HUES64 (cell line): ENCODE data around the gene STXBP6.

Experiments used
- H3K27ac ChIP-seq: 2 replicates; pipeline ENCODE4 v1.7.0; 2013; ENCODE audit warnings: low read depth, low read length, inconsistent platforms
- H3K27me3 ChIP-seq: 2 replicates; pipeline ENCODE4 v1.6.1; 2013; ENCODE audit warnings: mild to moderate bottlenecking, low read length; ENCODE audit not compliant: insufficient read depth
- H3K36me3 ChIP-seq: 2 replicates; pipeline ENCODE4 v1.6.1; 2013; ENCODE audit warnings: mild to moderate bottlenecking, low read length; ENCODE audit not compliant: insufficient read depth
- H3K4me1 ChIP-seq: 2 replicates; pipeline ENCODE4 v1.6.1; 2013; ENCODE audit warnings: mild to moderate bottlenecking, low read length, moderate library complexity; ENCODE audit not compliant: insufficient read depth
- H3K4me3 ChIP-seq: 2 replicates; pipeline ENCODE4 v1.5.1; 2013; ENCODE audit warnings: mild to moderate bottlenecking, low read length, moderate library complexity
- H3K9ac ChIP-seq: 2 replicates; pipeline ENCODE4 v1.6.1; 2013; ENCODE audit warnings: mild to moderate bottlenecking, low read depth, low read length
- H3K9me3 ChIP-seq: 2 replicates; pipeline ENCODE4 v1.6.1; 2013; ENCODE audit warnings: low read depth, low read length; ENCODE audit not compliant: insufficient read depth
- WGBS: fragments of 150-250, 120-280 bp; methylation state at CpG from one replicate; pipeline ENCODE4 v1.1.7; 2013; ENCODE audit warnings: missing lambda C conversion rate; 5-methylcytosine and 5-hydroxymethylcytosine counted together

The STXBP6 gene

DNA sequence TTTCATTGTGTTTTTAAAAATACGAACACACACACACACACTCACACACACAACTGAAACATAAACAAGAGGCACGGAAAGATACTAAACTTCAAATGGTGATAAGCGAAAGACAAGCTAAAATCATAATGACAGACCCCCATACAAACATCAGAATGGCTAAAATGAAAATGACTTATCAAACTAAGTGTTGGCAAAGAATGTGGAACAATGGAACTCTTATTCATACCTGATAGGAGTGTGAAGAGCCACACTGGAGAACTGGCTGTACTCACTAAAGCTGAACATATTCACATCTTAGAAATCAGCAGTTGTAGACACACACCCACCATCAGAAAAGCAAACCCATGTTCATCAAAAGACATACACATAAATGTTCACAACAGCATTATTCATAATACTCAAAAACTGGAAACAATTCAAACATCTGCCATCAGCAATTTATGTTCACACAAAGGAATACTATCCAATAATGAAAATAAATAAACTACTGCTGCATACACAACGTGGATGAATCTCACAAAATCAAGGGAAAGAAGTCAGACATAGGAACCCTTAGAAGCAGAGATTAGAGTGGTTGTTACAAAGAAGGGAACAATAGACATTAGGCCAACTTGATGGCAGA lies 11.8 kb downstream of the STXBP6 start:
- 86% methylated on average over 4 of the region's 4 CpGs for WGBS

DNA sequence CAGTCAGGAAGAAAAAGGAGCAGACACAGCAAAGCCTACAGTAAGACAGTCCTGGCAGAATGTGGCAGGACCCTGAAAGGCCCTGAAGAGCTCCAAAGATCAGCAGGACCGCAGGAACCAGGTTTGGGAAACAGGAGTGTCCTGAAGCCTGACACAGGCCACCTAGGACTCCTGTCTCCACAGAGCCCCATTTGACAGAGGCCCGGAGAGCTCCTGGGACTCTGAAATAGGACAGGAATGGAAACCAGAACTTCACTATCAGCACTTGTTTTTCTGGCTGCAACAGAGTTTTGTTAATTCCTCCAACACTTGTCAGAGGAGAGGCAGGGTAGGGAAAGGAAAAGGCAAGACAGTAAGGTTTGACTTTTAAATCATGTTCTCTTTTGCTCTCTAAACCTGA lies 12.9 kb downstream of the STXBP6 start:
- no peaks in the 10 kb centered on the region for H3K36me3 ChIP-seq
- no peaks in the 10 kb centered on the region for H3K9me3 ChIP-seq
- H3K27ac ChIP-seq = no peak overlapping the region
- H3K4me1 ChIP-seq = no peaks in the 10 kb centered on the region
- no peaks in the 10 kb centered on the region for H3K27me3 ChIP-seq
- WGBS = 92% methylated on average over 2 of the region's 2 CpGs
- H3K9ac ChIP-seq = no peak overlapping the region
- no peak overlapping the region for H3K4me3 ChIP-seq

More for the DNA sequence above, 11.8 kb downstream of the STXBP6 start:
- H3K4me3 ChIP-seq = no peak overlapping the region
- no peaks in the 10 kb centered on the region for H3K36me3 ChIP-seq
- H3K4me1 ChIP-seq = no peaks in the 10 kb centered on the region
- no peak overlapping the region for H3K9ac ChIP-seq
- no peaks in the 10 kb centered on the region for H3K27me3 ChIP-seq
- no peak overlapping the region for H3K27ac ChIP-seq
- no peaks in the 10 kb centered on the region for H3K9me3 ChIP-seq

DNA sequence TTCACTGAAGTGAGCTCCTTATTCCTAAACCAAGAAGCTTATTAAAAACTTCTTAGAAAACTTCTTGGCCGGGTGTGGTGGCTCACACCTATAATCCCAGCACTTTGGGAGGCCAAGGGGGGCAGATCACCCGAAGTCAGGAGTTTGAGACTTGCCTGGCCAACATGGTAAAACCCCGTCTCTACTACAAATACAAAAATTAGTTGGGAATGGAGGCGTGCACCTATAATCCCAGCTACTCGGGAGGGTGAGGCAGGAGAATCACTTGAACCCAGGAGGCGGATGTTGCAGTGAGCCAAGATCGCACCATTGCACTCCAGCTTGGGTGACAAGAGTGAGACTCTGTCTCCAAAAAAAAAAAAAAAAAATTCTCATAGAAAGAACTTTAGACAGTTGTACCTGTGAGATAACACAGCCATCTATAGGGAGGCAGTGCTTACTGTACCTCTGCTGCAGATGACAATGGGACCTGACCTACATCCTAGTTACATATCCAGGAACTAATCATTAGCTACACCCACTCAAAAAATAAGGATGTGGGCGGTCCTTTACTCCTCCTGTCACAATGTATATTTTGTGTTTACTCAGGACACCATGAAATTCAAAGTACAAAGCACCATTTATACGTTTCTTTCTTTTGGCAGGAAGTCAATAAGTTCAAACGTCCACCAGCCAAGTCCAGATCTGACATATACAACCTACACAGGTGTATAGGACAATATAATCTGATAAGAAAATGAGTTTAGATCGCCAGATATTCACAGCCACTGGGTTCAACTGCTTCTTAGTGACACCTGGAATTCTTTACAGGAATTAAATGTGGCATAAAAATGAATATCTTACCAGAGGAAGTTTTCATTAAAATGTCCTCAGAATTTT lies 14.9 kb downstream of the STXBP6 start:
- 93% methylated on average over 9 of the region's 11 CpGs for WGBS
- H3K4me3 ChIP-seq = no peak overlapping the region
- H3K9ac ChIP-seq = no peak overlapping the region
- H3K4me1 ChIP-seq = no peaks in the 10 kb centered on the region
- H3K9me3 ChIP-seq = no peaks in the 10 kb centered on the region
- H3K27me3 ChIP-seq = no peaks in the 10 kb centered on the region
- H3K36me3 ChIP-seq = no peaks in the 10 kb centered on the region
- H3K27ac ChIP-seq = no peak overlapping the region

DNA sequence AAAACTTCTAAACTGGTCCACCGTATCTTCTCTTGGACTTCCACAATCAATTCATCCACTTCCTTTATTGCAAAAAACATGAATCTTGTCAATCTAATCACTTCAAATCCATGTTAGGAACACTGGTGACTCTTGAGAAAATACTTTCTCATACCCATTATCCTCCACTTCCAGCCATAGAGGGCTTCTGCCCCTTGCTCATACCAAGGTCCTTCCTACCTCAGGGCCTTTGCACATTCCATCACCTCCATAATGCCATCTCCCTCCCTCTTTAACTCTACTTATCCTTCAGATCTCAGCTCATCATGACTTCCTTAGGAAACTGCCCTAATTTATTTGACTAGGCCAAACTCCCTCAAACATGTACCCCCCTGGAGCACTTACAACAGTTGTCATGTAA lies 16.6 kb downstream of the STXBP6 start:
- no peak overlapping the region for H3K27ac ChIP-seq
- H3K4me3 ChIP-seq = no peak overlapping the region
- WGBS = 96% methylated on average over 1 of the region's 1 CpG
- no peaks in the 10 kb centered on the region for H3K4me1 ChIP-seq
- no peaks in the 10 kb centered on the region for H3K36me3 ChIP-seq
- no peak overlapping the region for H3K9ac ChIP-seq
- no peaks in the 10 kb centered on the region for H3K27me3 ChIP-seq
- no peaks in the 10 kb centered on the region for H3K9me3 ChIP-seq

DNA sequence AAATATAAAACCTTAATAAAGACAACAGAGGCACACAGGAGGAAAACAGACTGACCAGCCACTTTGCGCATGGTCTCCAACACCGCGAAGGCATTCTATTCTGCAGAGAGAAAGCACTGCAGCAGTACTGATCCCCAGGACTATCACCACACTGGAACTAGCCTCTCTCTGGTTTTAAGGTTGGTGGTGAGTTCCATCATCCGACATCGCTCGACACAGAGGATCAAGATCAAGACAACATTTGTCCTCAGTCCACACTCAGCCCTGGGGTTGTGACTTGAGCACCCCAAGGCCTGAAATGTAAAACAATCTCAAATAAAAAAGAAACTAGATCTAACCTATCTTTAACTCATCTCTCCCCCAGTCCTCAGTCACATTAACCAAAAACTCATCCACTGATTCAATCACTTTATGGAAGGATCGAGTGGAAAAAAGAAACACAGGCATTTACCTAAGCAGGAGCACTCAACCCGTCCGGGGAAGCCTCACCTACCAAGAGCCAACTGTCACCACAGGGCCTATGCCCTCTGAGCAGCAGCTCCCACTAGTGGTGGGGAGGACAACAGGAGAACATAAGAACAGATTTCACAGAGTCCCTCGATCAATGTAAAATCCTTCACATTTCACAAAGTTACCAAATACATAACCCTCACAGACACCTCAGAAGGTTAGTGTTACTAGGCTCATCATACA lies 17.7 kb downstream of the STXBP6 start:
- WGBS = 95% methylated on average over 10 of the region's 10 CpGs
- Histone ChIP-seq H3K27me3 (no peaks in the 10 kb centered on the region), H3K9me3 (no peaks in the 10 kb centered on the region), H3K27ac (no peak overlapping the region), H3K36me3 (no peaks in the 10 kb centered on the region), H3K4me1 (no peaks in the 10 kb centered on the region), H3K4me3 (no peak overlapping the region), H3K9ac (no peak overlapping the region)

DNA sequence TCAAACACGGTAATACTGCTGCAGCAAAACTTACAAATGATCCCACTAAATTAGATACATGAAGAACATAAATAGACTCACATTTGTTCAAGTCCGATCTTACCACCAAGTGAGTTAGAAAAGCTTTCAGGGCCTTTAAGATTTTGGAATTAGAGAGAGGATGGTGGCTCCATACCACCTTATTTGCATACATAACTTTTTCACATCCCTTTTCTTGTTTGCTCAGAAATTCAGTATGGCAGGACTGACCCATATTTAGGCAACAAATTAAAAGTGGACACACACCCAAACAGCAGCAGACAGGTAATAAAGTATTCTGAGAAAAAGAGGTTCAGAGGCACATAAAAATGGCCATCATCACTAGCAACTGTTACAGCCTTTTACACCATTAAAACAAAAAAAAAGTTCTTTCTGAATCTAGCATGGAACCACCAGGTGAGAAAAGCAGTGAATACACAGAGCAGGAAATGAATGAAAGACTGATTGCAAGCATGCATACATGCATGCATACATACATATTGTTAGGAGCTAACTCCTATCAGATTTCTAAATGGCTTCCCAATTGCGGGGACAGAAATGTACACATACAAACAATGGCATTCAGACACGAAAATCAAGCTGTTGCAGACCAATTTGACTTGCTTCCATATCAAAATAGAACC lies 23.3 kb downstream of the STXBP6 start:
- Histone ChIP-seq H3K9me3 (no peaks in the 10 kb centered on the region), H3K4me3 (no peak overlapping the region), H3K9ac (no peak overlapping the region), H3K36me3 (no peaks in the 10 kb centered on the region), H3K27me3 (no peaks in the 10 kb centered on the region), H3K27ac (no peak overlapping the region), H3K4me1 (peaks cover 4% of the 10 kb centered on the region; the same call in 1 of the 2 replicates)
- WGBS = 93% methylated on average over 4 of the region's 4 CpGs

DNA sequence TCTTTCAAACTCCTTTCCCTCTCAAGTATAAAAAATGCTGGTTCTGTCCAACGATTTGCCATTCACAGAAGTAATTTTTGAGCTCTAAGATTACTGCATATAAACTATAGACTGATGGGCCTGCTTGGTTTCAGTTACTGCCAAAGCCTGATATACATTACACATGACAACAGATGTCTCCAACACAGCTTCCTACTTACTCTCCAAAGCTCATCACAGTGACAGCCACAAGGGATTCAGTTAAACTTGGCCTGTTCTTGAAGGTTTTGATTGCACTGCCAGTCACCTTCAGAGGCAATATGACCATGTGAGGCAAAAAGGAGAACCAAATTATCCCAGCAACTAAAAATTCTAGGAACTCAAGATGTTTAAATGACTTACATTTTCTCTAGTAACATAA lies 30.1 kb downstream of the STXBP6 start:
- no peaks in the 10 kb centered on the region for H3K36me3 ChIP-seq
- H3K4me1 ChIP-seq = no peaks in the 10 kb centered on the region
- 40% methylated on average over 1 of the region's 1 CpG for WGBS
- H3K9me3 ChIP-seq = no peaks in the 10 kb centered on the region
- H3K4me3 ChIP-seq = no peak overlapping the region
- no peak overlapping the region for H3K9ac ChIP-seq
- H3K27me3 ChIP-seq = no peaks in the 10 kb centered on the region
- no peak overlapping the region for H3K27ac ChIP-seq

DNA sequence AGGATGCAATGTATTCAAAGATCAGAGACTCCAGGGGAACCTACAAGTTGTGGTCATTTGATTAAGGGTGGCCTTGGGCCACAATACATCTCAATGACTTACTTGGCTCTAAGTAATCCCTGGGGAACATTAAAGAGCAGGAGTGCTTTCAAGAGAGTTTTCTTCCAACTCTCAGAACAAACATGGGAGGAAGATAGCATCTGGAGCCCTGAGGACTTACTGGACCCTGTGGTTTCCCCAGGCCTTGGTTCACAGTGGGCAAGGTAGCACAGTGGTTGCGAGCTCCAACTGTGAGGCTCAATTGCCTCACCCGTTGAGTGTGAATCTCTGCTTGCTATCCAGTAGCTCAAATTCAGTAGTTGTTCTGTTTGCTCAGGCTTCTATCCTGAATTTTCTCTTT lies 32.4 kb downstream of the STXBP6 start:
- WGBS = 74% methylated on average over 2 of the region's 2 CpGs

DNA sequence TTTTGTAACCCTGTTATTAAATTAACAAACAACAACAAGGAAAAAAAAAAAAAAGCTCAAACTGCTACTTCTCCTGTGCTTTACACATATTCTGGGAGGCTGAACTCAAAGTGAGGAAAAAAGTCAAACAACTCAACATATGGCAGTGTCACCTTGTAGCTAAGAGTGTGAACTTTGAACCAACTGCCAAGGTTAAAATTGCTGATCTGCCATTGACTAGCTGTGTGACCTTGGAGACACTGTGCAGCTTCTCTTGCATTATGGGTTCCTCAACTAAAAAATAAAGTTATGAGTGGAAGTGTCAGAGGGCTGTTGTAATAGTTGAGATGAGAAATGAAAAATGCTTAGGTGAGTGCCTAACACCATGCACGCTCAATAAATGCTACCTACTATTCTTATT lies 34.2 kb downstream of the STXBP6 start:
- Histone ChIP-seq H3K27me3 (no peaks in the 10 kb centered on the region), H3K9me3 (no peaks in the 10 kb centered on the region)

More for the DNA sequence above, 32.4 kb downstream of the STXBP6 start:
- no peaks in the 10 kb centered on the region for H3K27me3 ChIP-seq
- H3K4me1 ChIP-seq = no peaks in the 10 kb centered on the region
- no peak overlapping the region for H3K27ac ChIP-seq
- H3K9ac ChIP-seq = no peak overlapping the region
- no peaks in the 10 kb centered on the region for H3K36me3 ChIP-seq
- no peaks in the 10 kb centered on the region for H3K9me3 ChIP-seq
- no peak overlapping the region for H3K4me3 ChIP-seq

DNA sequence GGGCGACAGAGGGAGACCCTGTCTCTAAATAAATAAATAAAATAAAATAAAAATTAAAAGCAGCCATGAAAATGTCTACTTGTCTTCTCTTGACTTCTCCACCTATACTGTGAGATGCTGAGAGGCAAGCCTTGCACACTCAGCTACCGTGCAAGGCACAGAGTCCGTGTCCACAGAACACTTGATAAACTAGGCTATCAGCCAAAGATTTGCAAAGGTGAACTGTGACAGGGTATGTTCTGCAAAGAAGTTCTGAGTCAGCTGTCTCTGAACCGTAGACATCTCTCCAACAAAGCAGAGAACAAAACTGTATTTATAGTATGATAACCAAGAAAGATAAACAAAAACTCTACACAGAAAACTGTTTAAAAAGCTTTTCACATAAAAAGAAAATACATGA lies 35.5 kb downstream of the STXBP6 start:
- Histone ChIP-seq H3K9me3 (no peaks in the 10 kb centered on the region), H3K4me3 (no peak overlapping the region), H3K27me3 (no peaks in the 10 kb centered on the region), H3K4me1 (peaks cover 13% of the 10 kb centered on the region), H3K36me3 (no peaks in the 10 kb centered on the region), H3K27ac (no peak overlapping the region), H3K9ac (no peak overlapping the region)
- 93% methylated on average over 4 of the region's 4 CpGs for WGBS

More for the DNA sequence above, 34.2 kb downstream of the STXBP6 start:
- H3K4me3 ChIP-seq = no peak overlapping the region
- H3K9ac ChIP-seq = no peak overlapping the region
- H3K36me3 ChIP-seq = no peaks in the 10 kb centered on the region
- no peak overlapping the region for H3K27ac ChIP-seq
- 93% methylated on average over 1 of the region's 1 CpG for WGBS
- no peaks in the 10 kb centered on the region for H3K4me1 ChIP-seq

DNA sequence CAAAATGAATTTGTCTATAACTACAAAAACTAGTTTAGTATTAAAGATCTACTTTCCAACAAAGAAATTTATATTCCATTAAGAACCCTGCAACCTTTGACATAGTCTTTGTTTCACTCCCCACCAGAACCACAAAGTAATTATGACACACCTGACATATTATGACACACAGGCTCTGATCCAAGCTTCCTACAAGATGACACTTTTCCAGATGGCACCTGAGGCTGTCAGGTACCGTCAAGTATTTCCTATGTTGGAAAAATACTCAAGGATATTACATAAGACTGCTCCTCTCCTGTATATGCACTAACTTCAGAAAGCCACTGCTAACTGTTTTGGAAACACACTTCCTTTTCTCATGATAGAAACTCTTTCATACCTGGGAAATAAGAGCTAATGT lies 38.9 kb downstream of the STXBP6 start:
- Histone ChIP-seq H3K27ac (no peak overlapping the region), H3K9me3 (no peaks in the 10 kb centered on the region), H3K4me1 (peaks cover 26% of the 10 kb centered on the region), H3K27me3 (no peaks in the 10 kb centered on the region), H3K4me3 (no peak overlapping the region), H3K36me3 (no peaks in the 10 kb centered on the region), H3K9ac (no peak overlapping the region)
- WGBS = 100% methylated on average over 1 of the region's 1 CpG
